A549 (cell line): ENCODE results near the gene SLC43A3.

ENCODE experiments used
- EHF ChIP-seq: fragments of 250-450 bp; sonication (Bioruptor Pico); IDR thresholded peaks from 2 replicates; pipeline ENCODE4 v1.5.0; 2020; ENCODE audit warnings: mild to moderate bottlenecking
- FOSL2 ChIP-seq, 2 experiments: fragments of 450-650 bp in 1 of 2; fragments of >200 bp in 1 of 2; sonication (Bioruptor Twin) in 1 of 2; formaldehyde crosslinking; IDR thresholded peaks; 2 replicates each; pipeline versions ENCODE4 v1.5.0 to v1.6.1; 2016 to 2020; ENCODE audit warnings: mild to moderate bottlenecking in 1 of 2, moderate library complexity in 1 of 2
- NFE2L2 ChIP-seq: fragments of 150-350 bp; conservative IDR thresholded peaks from 2 replicates; pipeline ENCODE4 v1.6.1; 2014; ENCODE audit warnings: low read length
- NR3C1 ChIP-seq: fragments of >200 bp; sonication (Bioruptor Twin); formaldehyde crosslinking; IDR thresholded peaks from 3 replicates; pipeline ENCODE4 v1.6.1; 2017
- POLR2A ChIP-seq: IDR thresholded peaks from 2 replicates; pipeline ENCODE4 v1.6.1; 2012; ENCODE audit warnings: mild to moderate bottlenecking, low read length
- RCOR1 ChIP-seq: fragments of 150-350 bp; IDR thresholded peaks from 2 replicates; pipeline ENCODE4 v1.6.1; 2014; ENCODE audit warnings: antibody characterized with exemption, low read length, low read depth
- TF ChIP-seq, protein P1 (sequence below): IDR thresholded peaks from 2 replicates; pipeline ENCODE4 v1.6.1; 2012
- TF ChIP-seq, protein P2 (sequence below): fragments of >200 bp; sonication (Bioruptor Twin); formaldehyde crosslinking; IDR thresholded peaks from 3 replicates; pipeline ENCODE4 v1.5.1; 2016

DNA sequence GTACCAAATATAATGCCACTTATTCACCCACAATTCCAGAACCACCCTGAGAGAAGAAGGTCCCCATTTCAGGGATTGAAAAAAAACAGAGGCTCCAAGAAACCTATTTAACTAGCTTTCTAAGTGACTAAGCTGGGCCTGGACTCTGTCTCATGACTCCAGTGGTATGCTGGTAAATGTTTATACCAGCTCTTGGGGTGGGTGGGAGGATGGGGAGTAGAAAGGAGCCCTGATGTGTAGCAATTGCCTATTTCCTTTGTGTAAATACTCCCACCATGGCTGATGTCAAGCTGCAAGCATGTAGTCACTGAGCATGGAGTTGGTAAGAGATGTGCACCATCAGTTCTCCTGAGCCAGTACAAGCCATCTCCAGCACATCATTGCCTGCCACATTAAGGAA, 48.7 kb downstream of the SLC43A3 start:
- TF ChIP-seq, protein P1, sequence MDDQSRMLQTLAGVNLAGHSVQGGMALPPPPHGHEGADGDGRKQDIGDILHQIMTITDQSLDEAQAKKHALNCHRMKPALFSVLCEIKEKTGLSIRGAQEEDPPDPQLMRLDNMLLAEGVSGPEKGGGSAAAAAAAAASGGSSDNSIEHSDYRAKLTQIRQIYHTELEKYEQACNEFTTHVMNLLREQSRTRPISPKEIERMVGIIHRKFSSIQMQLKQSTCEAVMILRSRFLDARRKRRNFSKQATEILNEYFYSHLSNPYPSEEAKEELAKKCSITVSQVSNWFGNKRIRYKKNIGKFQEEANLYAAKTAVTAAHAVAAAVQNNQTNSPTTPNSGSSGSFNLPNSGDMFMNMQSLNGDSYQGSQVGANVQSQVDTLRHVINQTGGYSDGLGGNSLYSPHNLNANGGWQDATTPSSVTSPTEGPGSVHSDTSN: no peak
- TF ChIP-seq FOSL2 (IDR thresholded peaks at IDR 0.05) (no peak), FOSL2 (CRISPR knock-in tag; IDR thresholded peaks at IDR 0.05) (no peak), NFE2L2 (no peak), RCOR1 (no peak), EHF (CRISPR knock-in tag) (no peak), POLR2A (no peak), NR3C1 (no peak)
- TF ChIP-seq, protein P2, sequence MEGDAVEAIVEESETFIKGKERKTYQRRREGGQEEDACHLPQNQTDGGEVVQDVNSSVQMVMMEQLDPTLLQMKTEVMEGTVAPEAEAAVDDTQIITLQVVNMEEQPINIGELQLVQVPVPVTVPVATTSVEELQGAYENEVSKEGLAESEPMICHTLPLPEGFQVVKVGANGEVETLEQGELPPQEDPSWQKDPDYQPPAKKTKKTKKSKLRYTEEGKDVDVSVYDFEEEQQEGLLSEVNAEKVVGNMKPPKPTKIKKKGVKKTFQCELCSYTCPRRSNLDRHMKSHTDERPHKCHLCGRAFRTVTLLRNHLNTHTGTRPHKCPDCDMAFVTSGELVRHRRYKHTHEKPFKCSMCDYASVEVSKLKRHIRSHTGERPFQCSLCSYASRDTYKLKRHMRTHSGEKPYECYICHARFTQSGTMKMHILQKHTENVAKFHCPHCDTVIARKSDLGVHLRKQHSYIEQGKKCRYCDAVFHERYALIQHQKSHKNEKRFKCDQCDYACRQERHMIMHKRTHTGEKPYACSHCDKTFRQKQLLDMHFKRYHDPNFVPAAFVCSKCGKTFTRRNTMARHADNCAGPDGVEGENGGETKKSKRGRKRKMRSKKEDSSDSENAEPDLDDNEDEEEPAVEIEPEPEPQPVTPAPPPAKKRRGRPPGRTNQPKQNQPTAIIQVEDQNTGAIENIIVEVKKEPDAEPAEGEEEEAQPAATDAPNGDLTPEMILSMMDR: no peak
